ENCODE results near the gene CROCC2. TPM values are rescaled to one million over a fixed set of nuclear protein-coding genes. Genes with fewer than 3 reads are reported as not detected.
A peak's percentile ranks its signal among the peaks of the same experiment; 100 is the strongest.

CROCC2 gene
- total and polyA plus RNA-seq, 2 of the 13 experiments (the other 11 are each of a cell fraction or from before 2014, with no cell fraction given): not detected

GRCh38 chr2:240970816-240971215 is 64.7 kb downstream of the CROCC2 start:
- TF ChIP-seq, protein P1, sequence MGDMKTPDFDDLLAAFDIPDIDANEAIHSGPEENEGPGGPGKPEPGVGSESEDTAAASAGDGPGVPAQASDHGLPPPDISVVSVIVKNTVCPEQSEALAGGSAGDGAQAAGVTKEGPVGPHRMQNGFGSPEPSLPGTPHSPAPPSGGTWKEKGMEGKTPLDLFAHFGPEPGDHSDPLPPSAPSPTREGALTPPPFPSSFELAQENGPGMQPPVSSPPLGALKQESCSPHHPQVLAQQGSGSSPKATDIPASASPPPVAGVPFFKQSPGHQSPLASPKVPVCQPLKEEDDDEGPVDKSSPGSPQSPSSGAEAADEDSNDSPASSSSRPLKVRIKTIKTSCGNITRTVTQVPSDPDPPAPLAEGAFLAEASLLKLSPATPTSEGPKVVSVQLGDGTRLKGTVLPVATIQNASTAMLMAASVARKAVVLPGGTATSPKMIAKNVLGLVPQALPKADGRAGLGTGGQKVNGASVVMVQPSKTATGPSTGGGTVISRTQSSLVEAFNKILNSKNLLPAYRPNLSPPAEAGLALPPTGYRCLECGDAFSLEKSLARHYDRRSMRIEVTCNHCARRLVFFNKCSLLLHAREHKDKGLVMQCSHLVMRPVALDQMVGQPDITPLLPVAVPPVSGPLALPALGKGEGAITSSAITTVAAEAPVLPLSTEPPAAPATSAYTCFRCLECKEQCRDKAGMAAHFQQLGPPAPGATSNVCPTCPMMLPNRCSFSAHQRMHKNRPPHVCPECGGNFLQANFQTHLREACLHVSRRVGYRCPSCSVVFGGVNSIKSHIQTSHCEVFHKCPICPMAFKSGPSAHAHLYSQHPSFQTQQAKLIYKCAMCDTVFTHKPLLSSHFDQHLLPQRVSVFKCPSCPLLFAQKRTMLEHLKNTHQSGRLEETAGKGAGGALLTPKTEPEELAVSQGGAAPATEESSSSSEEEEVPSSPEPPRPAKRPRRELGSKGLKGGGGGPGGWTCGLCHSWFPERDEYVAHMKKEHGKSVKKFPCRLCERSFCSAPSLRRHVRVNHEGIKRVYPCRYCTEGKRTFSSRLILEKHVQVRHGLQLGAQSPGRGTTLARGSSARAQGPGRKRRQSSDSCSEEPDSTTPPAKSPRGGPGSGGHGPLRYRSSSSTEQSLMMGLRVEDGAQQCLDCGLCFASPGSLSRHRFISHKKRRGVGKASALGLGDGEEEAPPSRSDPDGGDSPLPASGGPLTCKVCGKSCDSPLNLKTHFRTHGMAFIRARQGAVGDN (CRISPR knock-in tag; IDR thresholded peaks at IDR 0.05): 0 out of 2 replicates have a peak, but pooled peaks have one; percentile 17
- no peak for TF ChIP-seq SIN3B (IDR thresholded peaks at IDR 0.05; ENCODE audit: low read length)
- Histone ChIP-seq H3K4me2 (ENCODE audit: low read depth, low read length) (no peak overlapping the region), H3K79me2 (ENCODE audit: insufficient read depth, low read length) (no peaks in the 10 kb centered on the region), H3K4me3 (replicated peaks in 1 of 3; ENCODE audit: insufficient read depth in 1 of 3, low read depth in 2 of 3, low read length in 3 of 3) (no peak overlapping the region), H3K27me3 (ENCODE audit: control insufficient read depth in 1 of 2, insufficient read depth in 2 of 2, low read length in 2 of 2) (peaks cover 9 to 48% of the 10 kb centered on the region in 2 experiments; a peak in 4 of 5 replicates), H3K9ac (ENCODE audit: insufficient read depth, low read depth, low read length) (no peak overlapping the region), H4K20me1 (ENCODE audit: insufficient read depth, low read length) (no peaks in the 10 kb centered on the region), H3K27ac (ENCODE audit: extremely low read length, insufficient read depth, low read length) (no peak overlapping the region), H2AFZ (ENCODE audit: low read length) (no peak overlapping the region), H3K9me3 (ENCODE audit: low read length) (no peaks in the 10 kb centered on the region), H3K4me1 (ENCODE audit: insufficient read depth, low read length) (peaks cover 55% of the 10 kb centered on the region), H3K36me3 (replicated peaks in 1 of 2; ENCODE audit: control insufficient read depth in 1 of 2, insufficient read depth in 2 of 2, low read length in 2 of 2) (no peaks in the 10 kb centered on the region)
- no TSS peak for BruUV-seq (replicated peaks)
- CTCF ChIA-PET (ENCODE audit: low intra/inter-chr PET ratio, low total read pairs): no interaction called here
- intact Hi-C loops (cut with micrococcal nuclease; ENCODE audit: unreplicated experiment): no loop called here
- in situ Hi-C loops (cut with HindIII; ENCODE audit: extremely low pct_ligation_motif_present, low pct_unique_long_range_greater_than_20kb): no loop called here
- DNase-seq (ENCODE audit: low spot score) (no peak), FAIRE-seq (no peak), ATAC-seq (no peak)
- POLR2A ChIA-PET: no interaction called here
- 82% methylated on average over 15 of the region's 15 CpGs for WGBS (ENCODE audit: low lambda C conversion rate)

DNA sequence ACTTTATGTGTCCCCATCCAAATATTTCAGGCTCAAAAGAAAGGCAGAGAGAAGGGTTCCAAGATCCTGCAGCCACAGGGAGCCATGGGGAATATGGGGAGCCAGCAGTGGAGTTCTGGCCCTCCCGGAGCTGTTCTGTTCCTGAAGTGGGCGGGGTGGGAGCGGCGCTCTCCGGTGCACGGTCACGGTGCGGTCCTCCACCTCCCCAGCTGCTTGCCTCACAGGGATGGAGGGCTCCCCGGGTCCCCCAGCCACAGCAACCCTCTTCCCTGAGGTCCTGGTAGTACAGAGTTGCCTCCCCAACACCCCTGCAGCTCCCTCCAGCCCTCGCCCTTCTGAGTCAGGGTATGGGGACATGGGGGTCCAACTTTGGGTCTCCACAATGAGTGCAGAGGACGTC is 66.1 kb downstream of the CROCC2 start:
- Histone ChIP-seq H3K27ac (ENCODE audit: extremely low read length, insufficient read depth, low read length) (no peak overlapping the region), H3K9ac (ENCODE audit: insufficient read depth, low read depth, low read length) (no peak overlapping the region), H3K27me3 (ENCODE audit: control insufficient read depth in 1 of 2, insufficient read depth in 2 of 2, low read length in 2 of 2) (peaks cover 9 to 48% of the 10 kb centered on the region in 2 experiments; a peak in 4 of 5 replicates), H4K20me1 (ENCODE audit: insufficient read depth, low read length) (no peaks in the 10 kb centered on the region), H3K9me3 (ENCODE audit: low read length) (no peaks in the 10 kb centered on the region), H3K4me1 (ENCODE audit: insufficient read depth, low read length) (peaks cover 41% of the 10 kb centered on the region), H3K4me3 (replicated peaks in 1 of 3; ENCODE audit: insufficient read depth in 1 of 3, low read depth in 2 of 3, low read length in 3 of 3) (no peak overlapping the region), H2AFZ (ENCODE audit: low read length) (no peak overlapping the region), H3K4me2 (ENCODE audit: low read depth, low read length) (no peak overlapping the region), H3K36me3 (replicated peaks in 1 of 2; ENCODE audit: control insufficient read depth in 1 of 2, insufficient read depth in 2 of 2, low read length in 2 of 2) (no peaks in the 10 kb centered on the region), H3K79me2 (ENCODE audit: insufficient read depth, low read length) (no peaks in the 10 kb centered on the region)
- ATAC-seq (no peak), DNase-seq (ENCODE audit: low spot score) (no peak), FAIRE-seq (no peak)
- POLR2A ChIA-PET: no interaction called here
- in situ Hi-C loops (cut with HindIII; ENCODE audit: extremely low pct_ligation_motif_present, low pct_unique_long_range_greater_than_20kb) (no loop called here), intact Hi-C loops (cut with micrococcal nuclease; ENCODE audit: unreplicated experiment) (no loop called here)
- BruUV-seq (replicated peaks): no TSS peak
- CTCF ChIA-PET (ENCODE audit: low intra/inter-chr PET ratio, low total read pairs): no interaction called here
- 44% methylated on average over 11 of the region's 11 CpGs for WGBS (ENCODE audit: low lambda C conversion rate)
- no peak for TF ChIP-seq CENPX (CRISPR knock-in tag; IDR thresholded peaks at IDR 0.05)
- TF ChIP-seq ARNT2 (CRISPR knock-in tag; IDR thresholded peaks at IDR 0.05; ENCODE audit: low read depth): no peak
- no peak for TF ChIP-seq POLR2A (IDR thresholded peaks at IDR 0.05; ENCODE audit: insufficient read depth in 1 of 2, low read depth in 2 of 2, low read length in 2 of 2)
- no peak for TF ChIP-seq ZMYM2 (CRISPR knock-in tag; IDR thresholded peaks at IDR 0.05)
- TF ChIP-seq ONECUT2 (CRISPR knock-in tag; IDR thresholded peaks at IDR 0.05): no peak
- TF ChIP-seq ZBTB7B (CRISPR knock-in tag; IDR thresholded peaks at IDR 0.05): no peak
- no peak for TF ChIP-seq ZFP1 (CRISPR knock-in tag; IDR thresholded peaks at IDR 0.05)

Measured in HepG2 (cell line).